ENCODE measurements around the gene BMI1. TPM values are rescaled to one million over a fixed set of nuclear protein-coding genes. Genes with fewer than 3 reads are reported as not detected.
"Not testable (repeated sequence)": the region's sequence is repeated elsewhere in the genome, so short reads cannot be mapped to it uniquely, and the experiment has no call there.

The BMI1 gene
- total RNA-seq, 1 donor from 2014 or later: 62.3 TPM

GRCh38 chr10:22308390-22308789, 12.5 kb upstream of the BMI1 start:
- no peak for TF ChIP-seq CTCF (IDR thresholded peaks at IDR 0.05)
- no peak for DNase-seq (ENCODE audit: low spot score)
- peaks cover 3% of the 10 kb centered on the region for H3K9me3 Mint-ChIP-seq (ENCODE audit: low read depth)
- no peak overlapping the region for H3K4me3 Mint-ChIP-seq (ENCODE audit: unreplicated experiment)
- H3K36me3 Mint-ChIP-seq (ENCODE audit: low read depth): no peaks in the 10 kb centered on the region
- H3K4me1 Mint-ChIP-seq (ENCODE audit: low read depth): peaks cover 4% of the 10 kb centered on the region
- no peaks in the 10 kb centered on the region for H3K27me3 Mint-ChIP-seq (ENCODE audit: low read depth)
- H3K27ac Mint-ChIP-seq (ENCODE audit: unreplicated experiment): peak overlapping the region; percentile 27

GRCh38 chr10:22309180-22310000, 11.5 kb upstream of the BMI1 start:
- no peaks in the 10 kb centered on the region for H3K36me3 Mint-ChIP-seq (ENCODE audit: low read depth)
- peaks cover 4% of the 10 kb centered on the region for H3K4me1 Mint-ChIP-seq (ENCODE audit: low read depth)
- TF ChIP-seq CTCF (IDR thresholded peaks at IDR 0.05): no peak
- DNase-seq (ENCODE audit: low spot score): no peak
- no peaks in the 10 kb centered on the region for H3K9me3 Mint-ChIP-seq (ENCODE audit: low read depth)
- H3K27me3 Mint-ChIP-seq (ENCODE audit: low read depth): no peaks in the 10 kb centered on the region
- no peak overlapping the region for H3K4me3 Mint-ChIP-seq (ENCODE audit: unreplicated experiment)
- no peak overlapping the region for H3K27ac Mint-ChIP-seq (ENCODE audit: unreplicated experiment)

- not testable (repeated sequence) for H3K27me3 Mint-ChIP-seq (ENCODE audit: low read depth); H3K4me1 Mint-ChIP-seq (ENCODE audit: low read depth); H3K36me3 Mint-ChIP-seq (ENCODE audit: low read depth); DNase-seq (ENCODE audit: low spot score); H3K4me3 Mint-ChIP-seq (ENCODE audit: unreplicated experiment); H3K27ac Mint-ChIP-seq (ENCODE audit: unreplicated experiment); H3K9me3 Mint-ChIP-seq (ENCODE audit: low read depth)
These were observed 10.9 kb upstream of the BMI1 start for GRCh38 chr10:22310012-22310411.

- no peak for DNase-seq (ENCODE audit: low spot score)
- H3K27ac Mint-ChIP-seq (ENCODE audit: unreplicated experiment): no peak overlapping the region
- no peaks in the 10 kb centered on the region for H3K9me3 Mint-ChIP-seq (ENCODE audit: low read depth)
- H3K27me3 Mint-ChIP-seq (ENCODE audit: low read depth): no peaks in the 10 kb centered on the region
- H3K36me3 Mint-ChIP-seq (ENCODE audit: low read depth): no peaks in the 10 kb centered on the region
- TF ChIP-seq CTCF (IDR thresholded peaks at IDR 0.05): no peak
- H3K4me1 Mint-ChIP-seq (ENCODE audit: low read depth): peaks cover 11% of the 10 kb centered on the region
- H3K4me3 Mint-ChIP-seq (ENCODE audit: unreplicated experiment): no peak overlapping the region
These were observed 10.0 kb upstream of the BMI1 start for GRCh38 chr10:22310928-22311327.

GRCh38 chr10:22314852-22315251, 6.0 kb upstream of the BMI1 start:
- H3K4me1 Mint-ChIP-seq (ENCODE audit: low read depth): peaks cover 39% of the 10 kb centered on the region
- no peak overlapping the region for H3K27ac Mint-ChIP-seq (ENCODE audit: unreplicated experiment)
- H3K36me3 Mint-ChIP-seq (ENCODE audit: low read depth): no peaks in the 10 kb centered on the region
- H3K27me3 Mint-ChIP-seq (ENCODE audit: low read depth): no peaks in the 10 kb centered on the region
- no peaks in the 10 kb centered on the region for H3K9me3 Mint-ChIP-seq (ENCODE audit: low read depth)
- TF ChIP-seq CTCF (IDR thresholded peaks at IDR 0.05): no peak
- peak overlapping the region; percentile 79 for H3K4me3 Mint-ChIP-seq (ENCODE audit: unreplicated experiment)
- DNase-seq (ENCODE audit: low spot score): no peak
